Measurements from ENCODE around the gene DYRK3. TPM values are rescaled to one million over a fixed set of nuclear protein-coding genes. Genes with fewer than 3 reads are reported as not detected.
A peak's percentile ranks its signal among the peaks of the same experiment; 100 is the strongest.

Gene DYRK3
- total RNA-seq, 1 donor from 2014 or later = 22.7 TPM

DNA sequence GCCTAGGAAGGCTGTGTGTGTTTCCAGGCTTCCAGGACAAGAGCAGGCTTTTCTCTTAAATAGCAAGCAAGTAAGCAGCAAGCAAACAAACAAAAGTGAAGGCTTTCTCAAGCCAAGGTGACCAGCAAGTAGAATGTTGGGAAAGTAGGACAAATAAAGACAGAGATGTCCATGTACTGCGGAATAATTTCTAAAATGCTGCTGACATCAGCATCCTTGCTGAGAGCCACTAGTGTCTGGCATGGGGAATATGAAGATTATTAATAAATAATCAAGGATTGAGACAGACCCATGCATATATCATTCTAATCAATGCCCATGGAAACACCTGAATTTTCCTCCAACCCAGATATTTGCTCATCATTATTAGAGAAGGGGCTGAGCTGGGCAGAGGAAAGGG is 6.4 kb upstream of the DYRK3 start:
- Mint-ChIP-seq H3K4me3 (no peak overlapping the region), H3K4me1 (peaks cover 8% of the 10 kb centered on the region), H3K27ac (peak overlapping the region; percentile 23), H3K27me3 (ENCODE audit: insufficient read depth, low read depth) (peaks cover 9% of the 10 kb centered on the region), H3K36me3 (no peaks in the 10 kb centered on the region), H3K9me3 (no peaks in the 10 kb centered on the region)
- H3K27me3 ChIP-seq = peaks cover 11% of the 10 kb centered on the region
- no peak for DNase-seq (ENCODE audit: low spot score)
- H3K4me3 ChIP-seq = no peak overlapping the region
- no peaks in the 10 kb centered on the region for H3K36me3 ChIP-seq
- H3K4me2 ChIP-seq = no peak overlapping the region
- TF ChIP-seq EZH2 (IDR thresholded peaks at IDR 0.05) = no peak
- no peak for TF ChIP-seq CTCF (IDR thresholded peaks at IDR 0.05)
- TF ChIP-seq EZH2phosphoT487 (IDR thresholded peaks at IDR 0.05) = no peak
- H3K9me3 ChIP-seq (ENCODE audit: low read depth) = no peaks in the 10 kb centered on the region
- no peaks in the 10 kb centered on the region for H3K79me2 ChIP-seq (ENCODE audit: low read depth)
- no peaks in the 10 kb centered on the region for H3F3A ChIP-seq (ENCODE audit: low read depth)
- no peak overlapping the region for H2AFZ ChIP-seq (replicated peaks)
- H3K9ac ChIP-seq = no peak overlapping the region
- H4K20me1 ChIP-seq (ENCODE audit: low read depth) = no peaks in the 10 kb centered on the region
- H3K27ac ChIP-seq = no peak overlapping the region
- peaks cover 4% of the 10 kb centered on the region for H3K4me1 ChIP-seq

GRCh38 chr1:206631085-206631509 is 4.2 kb upstream of the DYRK3 start:
- H3K9me3 Mint-ChIP-seq = no peaks in the 10 kb centered on the region
- H3K4me3 Mint-ChIP-seq = no peak overlapping the region

DNA sequence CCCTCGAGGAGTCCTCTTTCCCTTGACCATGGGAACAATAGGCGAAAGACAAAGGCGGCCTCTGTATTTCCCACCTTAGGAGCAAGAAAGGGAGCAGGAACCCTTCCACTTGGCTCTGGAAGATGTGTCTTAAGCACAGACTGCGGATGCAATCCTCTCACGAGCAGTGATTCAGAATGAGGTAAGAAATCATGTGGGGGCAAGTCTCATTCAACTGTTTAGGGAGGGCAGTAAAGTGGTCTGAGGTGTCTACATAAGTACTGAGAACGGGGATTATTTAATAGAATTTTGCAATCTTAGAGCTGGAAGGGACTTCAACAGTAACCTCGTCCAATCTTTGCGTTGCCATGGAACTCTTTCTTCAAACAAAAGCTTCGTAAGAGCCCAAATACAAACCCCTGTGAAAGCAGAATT is 1.6 kb upstream of the DYRK3 start:
- Histone ChIP-seq H3K36me3 (no peaks in the 10 kb centered on the region), H3K9me3 (ENCODE audit: low read depth) (no peaks in the 10 kb centered on the region), H3K4me3 (no peak overlapping the region), H4K20me1 (ENCODE audit: low read depth) (no peaks in the 10 kb centered on the region), H3K4me2 (peak overlapping the region; percentile 77), H3K27ac (no peak overlapping the region), H2AFZ (replicated peaks) (peak overlapping the region; percentile 34), H3F3A (ENCODE audit: low read depth) (peaks cover 22% of the 10 kb centered on the region), H3K4me1 (peaks cover 23% of the 10 kb centered on the region), H3K9ac (no peak overlapping the region), H3K27me3 (peaks cover 14% of the 10 kb centered on the region), H3K79me2 (ENCODE audit: low read depth) (no peaks in the 10 kb centered on the region)
- Mint-ChIP-seq H3K9me3 (no peaks in the 10 kb centered on the region), H3K36me3 (no peaks in the 10 kb centered on the region), H3K4me1 (peaks cover 32% of the 10 kb centered on the region), H3K27ac (no peak overlapping the region), H3K27me3 (ENCODE audit: insufficient read depth, low read depth) (peaks cover 9% of the 10 kb centered on the region), H3K4me3 (peak overlapping the region; percentile 34)
- peak; percentile 5 for DNase-seq (ENCODE audit: low spot score)
- no peak for TF ChIP-seq CTCF (IDR thresholded peaks at IDR 0.05)
- no peak for TF ChIP-seq EZH2 (IDR thresholded peaks at IDR 0.05)
- TF ChIP-seq EZH2phosphoT487 (IDR thresholded peaks at IDR 0.05) = no peak

More at GRCh38 chr1:206631085-206631509, 4.2 kb upstream of the DYRK3 start:
- H3K79me2 ChIP-seq (ENCODE audit: low read depth) = no peaks in the 10 kb centered on the region
- H3K9ac ChIP-seq = no peak overlapping the region
- peaks cover 12% of the 10 kb centered on the region for H3K27me3 Mint-ChIP-seq (ENCODE audit: insufficient read depth, low read depth)
- no peak overlapping the region for H2AFZ ChIP-seq (replicated peaks)
- H3K36me3 Mint-ChIP-seq = no peaks in the 10 kb centered on the region
- TF ChIP-seq EZH2 (IDR thresholded peaks at IDR 0.05) (no peak), CTCF (IDR thresholded peaks at IDR 0.05) (peak; percentile 63)
- peaks cover 21% of the 10 kb centered on the region for H3K4me1 Mint-ChIP-seq
- no peak overlapping the region for H3K27ac ChIP-seq
- H3K36me3 ChIP-seq = no peaks in the 10 kb centered on the region
- peaks cover 12% of the 10 kb centered on the region for H3K4me1 ChIP-seq
- H3K9me3 ChIP-seq (ENCODE audit: low read depth) = no peaks in the 10 kb centered on the region
- no peaks in the 10 kb centered on the region for H4K20me1 ChIP-seq (ENCODE audit: low read depth)
- peaks cover 13% of the 10 kb centered on the region for H3F3A ChIP-seq (ENCODE audit: low read depth)
- DNase-seq (ENCODE audit: low spot score) = peak; percentile 82
- H3K27me3 ChIP-seq = peaks cover 17% of the 10 kb centered on the region
- H3K4me2 ChIP-seq = no peak overlapping the region
- no peak overlapping the region for H3K27ac Mint-ChIP-seq
- no peak overlapping the region for H3K4me3 ChIP-seq
